CD14-positive monocyte (primary cell): ENCODE results near the gene ZNF518B. TPM values are rescaled to one million over a fixed set of nuclear protein-coding genes. Genes with fewer than 3 reads are reported as not detected.

Experiments used
- DNase-seq, 3 donors: peaks; one replicate each; pipeline ENCODE4 v3.0.0-alpha.2; 2011 to 2022
- H2AFZ ChIP-seq: 2 replicates; pipeline ENCODE4 v1.6.0; 2012; ENCODE audit warnings: mild to moderate bottlenecking, low read depth, low read length, inconsistent platforms; ENCODE audit not compliant: insufficient read depth, poor library complexity, severe bottlenecking
- H3K27ac ChIP-seq, 2 donors: 1 replicate in 1 of 2; 2 replicates in 1 of 2; pipeline ENCODE4 v1.5.1; 2012 to 2013; ENCODE audit warnings: low read length in 2 of 2, control low read depth in 1 of 2, inconsistent platforms in 1 of 2, low read depth in 1 of 2, mild to moderate bottlenecking in 1 of 2
- H3K27me3 ChIP-seq, 2 donors: one replicate each; pipeline versions ENCODE4 v1.6.0 to v1.6.1; 2011 to 2013; ENCODE audit warnings: low read length in 2 of 2; ENCODE audit not compliant: control insufficient read depth in 2 of 2, insufficient read depth in 2 of 2
- H3K36me3 ChIP-seq, 2 donors: replicated peaks in 1 of 2; 1 replicate in 1 of 2; 2 replicates in 1 of 2; pipeline versions ENCODE4 v1.5.1 to v1.6.1; 2012 to 2013; ENCODE audit warnings: low read length in 2 of 2, control low read depth in 1 of 2, inconsistent platforms in 1 of 2, mild to moderate bottlenecking in 1 of 2; ENCODE audit not compliant: insufficient read depth in 2 of 2, control insufficient read depth in 1 of 2
- H3K4me1 ChIP-seq, 2 donors: 1 replicate in 1 of 2; 2 replicates in 1 of 2; pipeline versions ENCODE4 v1.5.1 to v1.6.1; 2012 to 2013; ENCODE audit warnings: low read length in 2 of 2, control low read depth in 1 of 2, inconsistent platforms in 1 of 2, mild to moderate bottlenecking in 1 of 2, moderate library complexity in 1 of 2; ENCODE audit not compliant: insufficient read depth in 2 of 2, control insufficient read depth in 1 of 2
- H3K4me2 ChIP-seq: replicated peaks from 2 replicates; pipeline ENCODE3; 2012; ENCODE audit warnings: low read length, moderate library complexity, mild to moderate bottlenecking; ENCODE audit not compliant: poor library complexity, severe bottlenecking; ENCODE audit errors: extremely low read depth
- H3K4me3 ChIP-seq, 3 experiments: fragments of 200-600 bp in 1 of 3; sonication (generic) in 1 of 3; replicated peaks in 1 of 3; 1 replicate in 2 of 3; 2 replicates in 1 of 3; pipeline ENCODE4 v1.5.1; 2011 to 2013; ENCODE audit warnings: low read length in 3 of 3, mild to moderate bottlenecking in 3 of 3, control low read depth in 2 of 3, low read depth in 2 of 3, inconsistent platforms in 1 of 3, moderate library complexity in 1 of 3
- H3K79me2 ChIP-seq: 2 replicates; pipeline ENCODE4 v1.6.0; 2012; ENCODE audit warnings: mild to moderate bottlenecking, control low read depth, inconsistent platforms, low read length, moderate library complexity; ENCODE audit not compliant: insufficient read depth
- H3K9ac ChIP-seq: 2 replicates; pipeline ENCODE4 v1.6.0; 2017; ENCODE audit warnings: low read length, mild to moderate bottlenecking; ENCODE audit not compliant: insufficient read depth, poor library complexity, severe bottlenecking
- H3K9me3 ChIP-seq, 2 donors: replicated peaks in 1 of 2; 1 replicate in 1 of 2; 2 replicates in 1 of 2; pipeline versions ENCODE4 v1.5.1 to v1.6.1; 2012 to 2013; ENCODE audit warnings: low read length in 2 of 2, control low read depth in 1 of 2; ENCODE audit not compliant: control insufficient read depth in 1 of 2, insufficient read depth in 1 of 2
- H4K20me1 ChIP-seq: 2 replicates; pipeline ENCODE4 v1.6.0; 2012; ENCODE audit warnings: mild to moderate bottlenecking, low read length, control low read depth, moderate library complexity; ENCODE audit not compliant: insufficient read depth
- H3K27ac Mint-ChIP-seq, 7 donors: one replicate each; pipeline ENCODE4 v1.8.0; 2020; ENCODE audit warnings: mild to moderate bottlenecking in 7 of 7, mixed read lengths in 7 of 7, moderate library complexity in 6 of 7, inconsistent platforms in 2 of 7
- H3K27me3 Mint-ChIP-seq, 3 donors: one replicate each; pipeline ENCODE4 v1.8.0; 2021 to 2022; ENCODE audit warnings: low read depth in 3 of 3, mild to moderate bottlenecking in 3 of 3, mixed read lengths in 3 of 3, moderate library complexity in 3 of 3, inconsistent platforms in 1 of 3
- H3K36me3 Mint-ChIP-seq, 2 donors: one replicate each; pipeline ENCODE4 v1.8.0; 2020; ENCODE audit warnings: mixed read lengths in 2 of 2, inconsistent platforms in 1 of 2, mild to moderate bottlenecking in 1 of 2
- H3K4me1 Mint-ChIP-seq: one replicate; pipeline ENCODE4 v1.8.0; 2020; ENCODE audit warnings: mild to moderate bottlenecking, mixed read lengths
- H3K4me3 Mint-ChIP-seq, 2 donors: one replicate each; pipeline ENCODE4 v1.8.0; 2020; ENCODE audit warnings: mild to moderate bottlenecking in 2 of 2, mixed read lengths in 2 of 2, moderate library complexity in 1 of 2
- H3K9me3 Mint-ChIP-seq, 7 donors: one replicate each; pipeline ENCODE4 v1.8.0; 2020 to 2022; ENCODE audit warnings: mixed read lengths in 7 of 7, mild to moderate bottlenecking in 6 of 7, moderate library complexity in 6 of 7, inconsistent platforms in 2 of 7
- CTCF ChIP-seq: fragments of 200-600 bp; IDR thresholded peaks from one replicate; pipeline ENCODE4 v1.8.0; 2022; ENCODE audit warnings: antibody characterized with exemption, mild to moderate bottlenecking
- WGBS: methylation state at CpG from one replicate; pipeline ENCODE4 v1.1.5; 2013; ENCODE audit warnings: missing lambda C conversion rate; ENCODE audit not compliant: insufficient coverage; 5-methylcytosine and 5-hydroxymethylcytosine counted together
- intact Hi-C, 2 donors: fragments of 100-400 bp; cut with micrococcal nuclease; formaldehyde crosslinking; loops; one replicate each; pipeline versions ENCODE4 v1.15.0 to v1.15.1; 2023
- polyA plus RNA-seq, 3 donors: library from polyadenylated mRNA; depleted of rRNA in 1 of 3; unstranded in 2 of 3; stranded (reverse) in 1 of 3; fragments of 300-500 nt in 2 of 3; fragments of >200 nt in 1 of 3; fragmentation: Illumina TruSeq in 2 of 3; gene quantifications; 1 replicate in 2 of 3; 2 replicates in 1 of 3; pipeline ENCODE4 v1.2.3, GENCODE V29; 2012 to 2021

Gene ZNF518B
- polyA plus RNA-seq, 3 donors = 4.5 to 11.3 (median 5.4) TPM

DNA sequence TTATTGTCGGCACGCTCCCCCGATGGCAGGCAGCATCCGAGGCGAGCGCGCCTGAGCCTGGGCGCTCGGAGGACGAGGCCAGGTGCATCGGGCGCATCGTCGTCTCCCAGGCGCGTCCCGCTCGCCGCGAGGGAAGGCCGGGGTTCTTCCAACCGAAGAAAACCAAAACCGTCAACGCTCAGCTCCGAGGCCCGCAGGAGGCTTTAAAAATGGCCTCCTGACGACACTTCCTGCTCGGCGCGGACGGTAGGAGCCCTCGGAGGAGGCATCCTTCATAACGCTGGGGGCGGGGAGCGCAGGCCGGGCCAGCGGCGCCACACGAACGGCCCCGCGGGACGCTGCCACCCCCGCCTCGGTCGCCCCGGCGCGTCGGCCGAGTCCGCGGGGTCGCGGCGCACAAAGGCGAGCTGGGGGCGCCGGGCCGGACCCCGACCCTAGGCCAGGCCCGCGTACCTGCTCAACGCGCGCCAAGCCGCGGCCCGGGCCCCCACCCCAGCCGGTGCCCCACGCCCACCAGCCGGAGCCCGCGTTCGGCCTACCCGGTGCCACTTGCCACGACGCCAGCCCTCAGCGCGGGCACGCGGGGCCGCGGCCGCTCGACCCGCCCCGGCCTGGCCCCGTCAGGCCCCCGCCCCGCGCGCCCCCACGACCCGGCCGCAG is 501 bp downstream of the ZNF518B start:
- H3K4me2 ChIP-seq = peak overlapping the region; percentile 76
- H3K27me3 ChIP-seq = peaks cover 16 to 39% of the 10 kb centered on the region in 2 donors
- H3K4me3 ChIP-seq = peak overlapping the region; percentile 24 to 73 (median 38)
- H3K9me3 ChIP-seq = peaks cover 11 to 24% of the 10 kb centered on the region in 2 donors
- Mint-ChIP-seq H3K27ac (peak overlapping the region in 2 of 7 donors; percentile 19 to 48), H3K27me3 (peaks cover 37 to 44% (median 40%) of the 10 kb centered on the region in 3 donors), H3K4me1 (peaks cover 25% of the 10 kb centered on the region), H3K9me3 (peaks cover 9 to 35% (median 20%) of the 10 kb centered on the region in 7 donors), H3K4me3 (peak overlapping the region; percentile 71 to 87), H3K36me3 (peaks cover 38 to 41% of the 10 kb centered on the region in 2 donors)
- H3K79me2 ChIP-seq = peaks cover 6% of the 10 kb centered on the region
- TF ChIP-seq CTCF = no peak
- H3K4me1 ChIP-seq = peaks cover 21 to 32% of the 10 kb centered on the region in 2 donors
- peak overlapping the region; percentile 43 for H3K9ac ChIP-seq
- peak overlapping the region in 1 of 2 donors; percentile 40 for H3K27ac ChIP-seq
- DNase-seq = peak; percentile 30 to 43 (median 34)
- WGBS = 8% methylated on average over 96 of the region's 96 CpGs
- intact Hi-C loops = no loop called here
- H3K36me3 ChIP-seq = peaks cover 8 to 31% of the 10 kb centered on the region in 2 donors
- peak overlapping the region; percentile 98 for H2AFZ ChIP-seq
- H4K20me1 ChIP-seq = no peaks in the 10 kb centered on the region

GRCh38 chr4:10456260-10456594 is 999 bp downstream of the ZNF518B start:
- H3K27ac ChIP-seq = peak overlapping the region in 1 of 2 donors; percentile 40
- H3K4me1 ChIP-seq = peaks cover 17 to 27% of the 10 kb centered on the region in 2 donors
- peak overlapping the region; percentile 21 to 73 (median 31) for H3K4me3 ChIP-seq
- peak overlapping the region; percentile 83 for H2AFZ ChIP-seq
- peaks cover 21% of the 10 kb centered on the region for H3K4me1 Mint-ChIP-seq
- intact Hi-C loops = no loop called here
- H3K9me3 ChIP-seq = peaks cover 8 to 23% of the 10 kb centered on the region in 2 donors
- DNase-seq = no peak
- 61% methylated on average over 8 of the region's 11 CpGs for WGBS
- H3K36me3 ChIP-seq = peaks cover 8 to 34% of the 10 kb centered on the region in 2 donors
- H3K4me2 ChIP-seq = peak overlapping the region; percentile 76
- H4K20me1 ChIP-seq = no peaks in the 10 kb centered on the region
- TF ChIP-seq CTCF = no peak
- H3K9me3 Mint-ChIP-seq = peaks cover 7 to 31% (median 17%) of the 10 kb centered on the region in 7 donors
- H3K36me3 Mint-ChIP-seq = peaks cover 39 to 42% of the 10 kb centered on the region in 2 donors
- H3K27me3 ChIP-seq = peaks cover 14 to 35% of the 10 kb centered on the region in 2 donors
- peak overlapping the region in 3 of 7 donors; percentile 19 to 60 (median 48) for H3K27ac Mint-ChIP-seq
- H3K4me3 Mint-ChIP-seq = peak overlapping the region; percentile 71 to 87
- peaks cover 6% of the 10 kb centered on the region for H3K79me2 ChIP-seq
- peaks cover 33 to 40% (median 38%) of the 10 kb centered on the region in 3 donors for H3K27me3 Mint-ChIP-seq
- H3K9ac ChIP-seq = peak overlapping the region; percentile 43
